Measurements from ENCODE around the gene LRRC72. TPM values are rescaled to one million over a fixed set of nuclear protein-coding genes. Genes with fewer than 3 reads are reported as not detected.

Gene LRRC72
- total and polyA plus RNA-seq, 9 of the 15 experiments (the other 6 are each of a cell fraction or from before 2014, with no cell fraction given): 0.10 TPM; not detected in 8

DNA sequence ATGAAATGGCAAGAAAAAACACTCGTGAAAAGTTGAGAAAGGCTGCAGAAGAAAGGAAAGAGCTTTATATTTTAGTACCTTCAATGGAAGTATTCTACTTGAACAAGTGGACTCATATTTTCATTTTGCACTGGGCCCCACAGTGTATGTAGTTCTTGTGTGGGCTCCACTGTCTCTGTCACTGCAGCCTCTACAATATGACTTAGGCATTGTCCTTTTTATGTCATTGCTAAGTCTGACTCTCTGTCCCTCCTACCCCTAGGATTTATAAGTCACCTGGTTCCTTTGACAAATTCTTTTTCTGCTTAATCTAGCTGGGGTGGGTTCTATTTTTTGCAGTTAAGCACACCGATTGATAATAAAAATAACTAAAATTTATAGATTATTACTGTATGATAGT is 33.4 kb upstream of the LRRC72 start (continued):
- TF ChIP-seq RBFOX2 (IDR thresholded peaks at IDR 0.05; ENCODE audit: low read depth, low read length) (peak; percentile 36; the same call in 1 of the 2 replicates), ELF4 (CRISPR knock-in tag; IDR thresholded peaks at IDR 0.05) (0 out of 2 replicates have a peak, but pooled peaks have one; percentile 38), TRIM24 (IDR thresholded peaks at IDR 0.05) (no peak), RBM25 (IDR thresholded peaks at IDR 0.05; ENCODE audit: low read depth, low read length, severe bottlenecking) (no peak), HDAC8 (tag; IDR thresholded peaks at IDR 0.05) (no peak), NUFIP1 (IDR thresholded peaks at IDR 0.05; ENCODE audit: partially characterized antibody) (no peak), JUN (IDR thresholded peaks at IDR 0.05; ENCODE audit: borderline replicate concordance, low read depth, low read length) (no peak), JUN (CRISPR knock-in tag; IDR thresholded peaks at IDR 0.05; ENCODE audit: borderline replicate concordance) (no peak), ZNF695 (CRISPR knock-in tag; IDR thresholded peaks at IDR 0.05) (no peak), DMBX1 (CRISPR knock-in tag; IDR thresholded peaks at IDR 0.05; ENCODE audit: borderline replicate concordance) (peak; percentile 79; the same call in 1 of the 2 replicates), ETV1 (tag; conservative IDR thresholded peaks at IDR 0.05; ENCODE audit: low read depth) (0 out of 2 replicates have a peak, but pooled peaks have one; percentile 9), POLR2G (IDR thresholded peaks at IDR 0.05; ENCODE audit: low read depth, low read length) (no peak), RUNX1 (IDR thresholded peaks at IDR 0.05; ENCODE audit: low read depth) (no peak), PPARD (CRISPR knock-in tag; IDR thresholded peaks at IDR 0.05) (no peak), TAL1 (IDR thresholded peaks at IDR 0.05) (no peak), KHSRP (IDR thresholded peaks at IDR 0.05) (no peak), TAF15 (IDR thresholded peaks at IDR 0.05; ENCODE audit: low read depth, low read length) (no peak), CCAR2 (IDR thresholded peaks at IDR 0.05; ENCODE audit: low read depth, low read length) (no peak), KLF10 (CRISPR knock-in tag; IDR thresholded peaks at IDR 0.05) (no peak), DNMT1 (IDR thresholded peaks at IDR 0.05) (no peak), ETV6 (IDR thresholded peaks at IDR 0.05; ENCODE audit: borderline replicate concordance in 1 of 2, low read depth in 2 of 2, low read length in 1 of 2) (no peak), ETV6 (CRISPR knock-in tag; IDR thresholded peaks at IDR 0.05; ENCODE audit: borderline replicate concordance) (no peak), DACH1 (IDR thresholded peaks at IDR 0.05; ENCODE audit: partially characterized antibody) (no peak)
- TF ChIP-seq, protein P1, sequence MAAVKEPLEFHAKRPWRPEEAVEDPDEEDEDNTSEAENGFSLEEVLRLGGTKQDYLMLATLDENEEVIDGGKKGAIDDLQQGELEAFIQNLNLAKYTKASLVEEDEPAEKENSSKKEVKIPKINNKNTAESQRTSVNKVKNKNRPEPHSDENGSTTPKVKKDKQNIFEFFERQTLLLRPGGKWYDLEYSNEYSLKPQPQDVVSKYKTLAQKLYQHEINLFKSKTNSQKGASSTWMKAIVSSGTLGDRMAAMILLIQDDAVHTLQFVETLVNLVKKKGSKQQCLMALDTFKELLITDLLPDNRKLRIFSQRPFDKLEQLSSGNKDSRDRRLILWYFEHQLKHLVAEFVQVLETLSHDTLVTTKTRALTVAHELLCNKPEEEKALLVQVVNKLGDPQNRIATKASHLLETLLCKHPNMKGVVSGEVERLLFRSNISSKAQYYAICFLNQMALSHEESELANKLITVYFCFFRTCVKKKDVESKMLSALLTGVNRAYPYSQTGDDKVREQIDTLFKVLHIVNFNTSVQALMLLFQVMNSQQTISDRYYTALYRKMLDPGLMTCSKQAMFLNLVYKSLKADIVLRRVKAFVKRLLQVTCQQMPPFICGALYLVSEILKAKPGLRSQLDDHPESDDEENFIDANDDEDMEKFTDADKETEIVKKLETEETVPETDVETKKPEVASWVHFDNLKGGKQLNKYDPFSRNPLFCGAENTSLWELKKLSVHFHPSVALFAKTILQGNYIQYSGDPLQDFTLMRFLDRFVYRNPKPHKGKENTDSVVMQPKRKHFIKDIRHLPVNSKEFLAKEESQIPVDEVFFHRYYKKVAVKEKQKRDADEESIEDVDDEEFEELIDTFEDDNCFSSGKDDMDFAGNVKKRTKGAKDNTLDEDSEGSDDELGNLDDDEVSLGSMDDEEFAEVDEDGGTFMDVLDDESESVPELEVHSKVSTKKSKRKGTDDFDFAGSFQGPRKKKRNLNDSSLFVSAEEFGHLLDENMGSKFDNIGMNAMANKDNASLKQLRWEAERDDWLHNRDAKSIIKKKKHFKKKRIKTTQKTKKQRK (IDR thresholded peaks at IDR 0.05; ENCODE audit: borderline replicate concordance, low read depth, low read length): no peak
- TF ChIP-seq, protein P2, sequence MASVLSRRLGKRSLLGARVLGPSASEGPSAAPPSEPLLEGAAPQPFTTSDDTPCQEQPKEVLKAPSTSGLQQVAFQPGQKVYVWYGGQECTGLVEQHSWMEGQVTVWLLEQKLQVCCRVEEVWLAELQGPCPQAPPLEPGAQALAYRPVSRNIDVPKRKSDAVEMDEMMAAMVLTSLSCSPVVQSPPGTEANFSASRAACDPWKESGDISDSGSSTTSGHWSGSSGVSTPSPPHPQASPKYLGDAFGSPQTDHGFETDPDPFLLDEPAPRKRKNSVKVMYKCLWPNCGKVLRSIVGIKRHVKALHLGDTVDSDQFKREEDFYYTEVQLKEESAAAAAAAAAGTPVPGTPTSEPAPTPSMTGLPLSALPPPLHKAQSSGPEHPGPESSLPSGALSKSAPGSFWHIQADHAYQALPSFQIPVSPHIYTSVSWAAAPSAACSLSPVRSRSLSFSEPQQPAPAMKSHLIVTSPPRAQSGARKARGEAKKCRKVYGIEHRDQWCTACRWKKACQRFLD (CRISPR knock-in tag; IDR thresholded peaks at IDR 0.05): peak; percentile 13; the same call in 1 of the 2 replicates
